GM21390 (cell line): ENCODE data around the gene DDX54.
A peak's percentile ranks its signal among the peaks of the same experiment; 100 is the strongest.

Source experiments
- ATAC-seq: cut with Tn5 transposase; IDR thresholded peaks from one replicate; pipeline ENCODE4 v1.9.1; 2021; ENCODE audit not compliant: unreplicated experiment

The DDX54 gene

DNA sequence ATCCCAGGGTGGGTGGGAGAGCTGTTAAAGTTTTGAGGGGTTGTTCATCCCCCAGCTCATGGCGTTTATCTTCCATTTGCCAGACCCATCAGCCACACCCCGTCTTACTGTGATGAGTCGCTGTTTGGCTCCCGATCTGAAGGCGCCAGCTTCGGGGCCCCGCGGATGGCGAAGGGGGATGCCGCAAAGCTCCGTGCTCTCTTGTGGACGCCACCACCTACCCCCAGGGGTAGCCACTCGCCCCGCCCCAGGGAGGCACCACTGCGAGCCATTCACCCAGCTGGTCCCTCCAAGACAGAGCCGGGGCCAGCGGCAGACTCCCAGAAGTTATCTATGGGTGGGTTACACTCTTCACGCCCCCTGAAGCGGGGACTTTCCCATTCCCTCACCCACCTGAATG is 5.9 kb upstream of the DDX54 start:
- no peak for ATAC-seq

DNA sequence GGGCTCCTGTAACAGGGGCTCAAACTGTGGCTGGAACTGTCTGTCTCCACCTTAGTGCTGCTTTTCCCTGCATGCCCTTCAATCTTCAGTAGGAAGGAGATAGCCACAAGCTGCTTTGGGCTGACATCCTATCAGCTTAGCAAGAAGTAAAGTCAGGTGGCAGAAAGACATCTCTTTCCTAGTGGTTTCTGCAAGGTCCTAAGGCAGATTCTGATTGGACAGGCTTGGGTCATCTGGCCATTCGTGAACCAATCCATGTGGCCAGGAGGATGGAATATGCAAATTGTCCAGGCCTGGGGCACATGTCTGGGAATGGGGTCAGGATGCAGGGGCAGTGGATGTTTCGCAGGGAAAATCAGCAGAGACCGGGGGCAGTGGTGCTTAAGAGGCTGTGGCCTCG is 5.5 kb upstream of the DDX54 start:
- no peak for ATAC-seq

DNA sequence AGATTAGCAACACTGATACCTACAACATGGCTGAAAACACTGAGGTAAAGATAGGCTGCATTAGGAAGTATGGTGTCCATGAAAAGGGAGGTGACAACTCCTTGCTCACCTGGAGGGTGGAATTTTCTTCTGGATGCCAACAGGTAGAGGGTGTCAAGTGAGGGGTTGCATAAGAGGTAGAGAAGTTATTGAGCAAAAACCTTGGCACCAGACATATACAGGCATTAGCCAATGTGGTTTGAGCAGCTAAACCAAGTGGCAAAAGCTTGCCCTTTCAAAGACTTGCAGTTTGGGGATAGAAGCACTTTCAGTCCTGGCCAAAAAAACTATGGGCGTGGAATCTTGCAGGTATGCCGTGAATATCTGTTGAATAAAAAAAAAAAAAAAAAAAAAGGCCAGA is 4.1 kb upstream of the DDX54 start:
- no peak for ATAC-seq

DNA sequence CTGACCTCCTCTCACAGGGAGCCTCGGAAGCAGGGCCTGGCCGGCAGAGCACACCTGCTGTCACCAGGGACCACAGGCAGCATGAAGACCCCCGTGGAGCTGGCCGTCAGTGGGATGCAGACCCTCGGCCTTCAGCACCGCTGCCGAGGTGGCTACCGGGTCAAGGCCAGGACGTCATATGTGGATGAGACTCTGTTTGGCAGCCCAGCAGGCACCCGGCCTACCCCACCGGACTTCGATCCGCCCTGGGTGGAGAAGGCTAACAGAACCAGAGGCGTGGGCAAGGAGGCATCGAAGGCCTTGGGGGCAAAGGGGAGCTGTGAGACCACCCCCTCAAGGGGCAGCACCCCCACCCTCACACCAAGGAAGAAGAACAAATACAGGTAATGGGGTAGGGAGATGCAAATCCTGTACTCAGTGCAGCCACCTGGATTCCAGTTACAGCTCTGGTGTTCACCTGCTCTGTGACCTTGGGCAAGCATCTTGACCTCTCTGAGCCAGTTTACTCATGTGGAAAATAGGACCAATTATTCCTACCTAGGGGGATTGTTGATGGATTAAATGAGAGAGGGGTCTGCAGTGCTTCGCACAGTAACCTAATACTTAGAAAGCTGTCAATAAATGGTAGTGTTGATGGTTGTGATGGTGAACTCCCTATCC is 1.5 kb upstream of the DDX54 start:
- no peak for ATAC-seq

DNA sequence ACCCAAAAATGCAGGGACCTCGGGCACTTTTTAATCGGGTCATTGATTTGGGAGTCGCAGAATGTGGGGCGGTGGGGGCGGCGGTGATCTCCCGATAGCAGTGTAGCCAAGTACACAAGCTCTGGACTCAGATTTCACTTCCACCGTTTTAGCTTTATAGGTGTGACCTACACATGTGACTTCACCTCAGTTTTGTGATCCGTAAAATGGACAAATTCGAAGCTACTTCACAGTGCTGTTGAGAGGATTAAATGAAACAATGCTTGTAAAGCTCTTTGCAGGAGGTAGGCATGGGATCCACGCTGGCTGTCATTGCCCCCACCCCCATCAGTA is 721 bp upstream of the DDX54 start:
- ATAC-seq: no peak

DNA sequence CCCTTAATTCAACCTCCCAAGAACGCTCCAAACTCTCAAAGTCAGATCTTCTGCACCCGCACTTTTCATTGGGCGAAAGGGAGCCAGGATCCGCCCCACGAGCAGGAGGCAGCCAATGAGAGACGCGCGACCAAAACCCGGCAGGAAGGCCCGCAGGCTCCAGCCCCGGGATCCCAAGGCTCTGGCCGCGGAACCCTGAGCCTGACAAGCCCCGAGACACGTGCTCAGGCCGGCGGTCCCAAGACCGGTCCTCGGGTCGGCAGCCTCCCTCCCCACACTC is 438 bp downstream of the DDX54 start:
- peak; percentile 85 for ATAC-seq

DNA sequence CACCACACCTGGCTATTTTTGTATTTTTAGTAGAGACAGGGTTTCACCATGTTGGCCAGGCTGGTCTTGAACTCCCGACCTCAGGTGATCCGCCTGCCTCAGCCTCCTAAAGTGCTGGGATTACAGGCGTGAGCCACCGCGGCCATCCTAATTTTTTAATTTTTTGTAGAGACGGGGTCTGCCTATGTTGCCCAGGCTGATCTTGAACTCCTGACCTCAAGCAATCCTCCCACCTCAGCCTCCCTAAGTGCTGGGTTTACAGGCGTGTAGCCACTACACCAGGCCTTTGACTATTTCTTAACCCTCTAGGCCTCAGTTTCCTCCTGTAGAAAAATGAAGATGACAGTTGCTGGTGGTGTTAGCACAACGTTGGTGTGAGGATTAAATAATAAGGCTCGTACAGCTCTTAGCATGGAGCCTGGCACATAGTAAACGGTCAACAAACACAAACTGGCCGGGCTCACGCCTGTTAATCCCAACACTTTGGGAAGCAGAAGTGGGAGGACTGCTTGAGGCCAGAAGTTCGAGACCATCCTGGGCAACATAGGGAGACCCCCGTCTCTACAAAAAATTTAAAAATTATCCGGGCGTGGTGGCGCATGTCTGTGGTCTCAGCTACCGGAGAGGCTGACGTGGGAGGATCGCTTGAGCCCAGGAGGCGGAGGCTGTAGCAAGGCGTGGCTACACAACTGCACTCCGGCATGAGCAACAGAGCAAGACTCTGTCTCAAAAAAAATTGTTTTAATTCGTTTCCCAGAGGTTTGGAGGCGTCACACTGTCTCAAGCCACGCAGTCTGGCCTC is 979 bp downstream of the DDX54 start:
- ATAC-seq: peak; percentile 55

DNA sequence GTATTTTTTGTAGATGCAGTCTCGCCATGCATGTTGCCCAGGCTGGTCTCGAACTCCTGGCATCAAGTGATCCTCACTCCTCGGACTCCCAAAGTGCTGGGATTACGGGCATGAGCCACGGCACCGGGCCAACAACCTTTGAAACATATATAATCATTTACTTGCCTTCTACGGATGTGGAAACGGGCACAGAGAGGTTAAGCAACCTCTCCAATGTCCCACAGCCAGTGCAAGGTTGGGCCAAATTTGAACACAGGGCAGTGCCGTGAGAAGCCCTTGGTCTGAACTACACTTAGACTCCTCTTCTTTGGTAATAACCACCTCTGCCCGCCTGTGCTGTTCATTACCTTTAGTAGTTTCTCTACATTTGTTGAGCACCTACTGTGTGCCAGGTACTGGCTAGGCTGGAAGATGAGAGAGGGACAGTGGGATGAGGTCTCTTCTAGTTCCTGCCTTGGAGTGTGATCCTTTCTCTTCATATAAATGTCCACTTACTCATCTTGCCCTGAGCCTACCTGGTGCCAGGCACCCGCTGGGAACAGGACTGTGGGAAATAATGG is 2.2 kb downstream of the DDX54 start:
- no peak for ATAC-seq

DNA sequence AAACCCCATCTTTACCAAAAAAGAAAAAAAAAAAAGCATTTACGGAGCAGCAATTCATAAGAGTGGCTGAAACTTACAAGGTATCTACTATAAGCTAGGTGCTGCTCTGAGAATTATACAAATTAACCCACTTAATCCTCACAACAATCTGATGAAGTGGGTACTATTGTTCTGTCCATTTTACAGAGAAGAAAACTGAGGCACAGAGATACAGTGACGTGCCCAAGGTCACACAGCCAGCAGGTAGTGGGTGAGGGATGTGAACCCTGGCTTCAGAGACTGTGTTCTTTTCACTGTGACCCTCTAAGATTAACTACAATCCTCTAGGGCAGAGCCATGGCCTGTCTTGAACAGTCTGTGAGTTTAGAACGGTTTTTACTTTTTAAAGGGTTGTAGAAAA is 3.3 kb downstream of the DDX54 start:
- no peak for ATAC-seq

DNA sequence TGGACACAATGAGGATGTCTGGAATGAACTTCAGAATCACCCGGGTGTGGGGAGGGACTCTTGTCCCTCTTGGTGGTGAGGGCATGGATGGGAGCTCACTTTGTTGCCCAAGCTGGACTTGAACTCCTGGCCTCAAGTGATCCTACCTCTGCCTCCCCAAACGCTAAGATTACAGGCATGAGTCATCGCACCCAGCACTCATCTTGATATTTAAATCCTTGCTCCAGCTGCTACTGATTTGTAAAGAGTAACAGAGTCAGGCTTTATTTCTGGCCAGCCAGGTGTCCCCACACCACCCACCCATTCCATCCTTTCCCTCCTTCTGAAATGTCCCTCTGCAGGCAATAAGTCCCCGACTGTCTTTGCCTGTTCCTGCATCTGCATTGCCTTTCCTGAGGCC is 4.9 kb downstream of the DDX54 start:
- ATAC-seq: no peak

DNA sequence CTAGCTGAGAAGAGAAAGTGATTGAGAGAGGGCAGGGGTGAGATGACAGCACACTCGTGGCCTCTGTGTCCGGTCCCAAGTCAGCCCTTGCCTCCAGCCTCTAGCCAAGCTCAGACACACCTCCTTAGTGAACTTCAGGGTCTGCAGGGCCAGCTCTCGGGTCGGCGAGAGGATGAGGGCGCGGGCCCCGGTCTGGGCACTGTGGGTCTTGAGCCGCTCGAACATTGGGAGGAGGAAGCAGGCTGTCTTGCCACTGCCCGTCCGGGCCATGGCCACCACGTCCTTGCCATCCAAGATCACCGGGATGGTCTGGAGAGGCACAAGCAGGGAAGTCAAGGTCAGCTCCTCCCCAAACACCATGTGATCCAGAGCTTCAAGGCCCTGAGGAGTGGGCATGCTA is 6.3 kb downstream of the DDX54 start:
- no peak for ATAC-seq

DNA sequence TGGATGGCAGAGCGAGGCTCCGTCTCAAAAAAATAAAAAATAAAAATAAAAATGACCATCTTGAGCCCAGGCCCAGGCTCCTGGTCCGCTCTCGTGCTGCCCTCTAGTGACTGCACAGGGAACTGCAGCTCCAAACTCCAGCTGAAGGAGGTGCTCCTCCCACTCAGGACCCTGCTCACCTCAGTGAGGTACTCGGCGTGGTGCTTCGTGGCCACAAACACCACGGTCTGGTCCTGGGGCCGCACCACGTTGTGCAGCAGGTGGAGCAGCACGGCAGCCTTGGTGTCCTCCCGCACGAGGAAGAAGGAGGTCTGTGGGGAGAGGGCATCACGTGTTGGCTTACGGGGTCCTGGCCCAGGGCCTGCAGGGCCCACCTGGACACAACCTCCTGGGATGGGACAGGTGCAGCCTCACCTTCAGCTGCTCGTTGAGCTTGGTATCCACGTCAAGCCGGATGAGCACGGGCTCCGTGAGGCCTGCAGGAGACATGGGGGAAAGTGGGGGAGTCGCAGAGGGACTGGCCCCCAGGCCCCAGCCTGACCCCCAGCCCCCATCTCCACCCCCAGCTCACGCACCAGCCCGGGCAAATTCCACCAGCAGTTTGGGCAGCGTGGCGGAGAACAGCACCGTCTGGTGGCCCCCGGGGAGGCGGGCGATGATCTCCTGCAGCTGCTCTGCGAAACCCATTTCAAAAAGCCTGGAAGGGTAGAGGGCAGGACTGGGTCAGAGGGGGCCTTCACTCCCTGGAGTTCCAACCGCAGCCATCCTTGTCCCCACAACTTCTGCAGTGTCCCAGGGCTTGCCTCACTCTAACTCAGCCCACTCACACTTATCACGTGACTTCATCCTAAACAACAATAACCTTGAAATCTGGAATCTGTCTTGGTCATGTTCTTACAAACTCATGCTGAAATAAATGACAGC is 10.6 kb downstream of the DDX54 start:
- ATAC-seq: no peak

DNA sequence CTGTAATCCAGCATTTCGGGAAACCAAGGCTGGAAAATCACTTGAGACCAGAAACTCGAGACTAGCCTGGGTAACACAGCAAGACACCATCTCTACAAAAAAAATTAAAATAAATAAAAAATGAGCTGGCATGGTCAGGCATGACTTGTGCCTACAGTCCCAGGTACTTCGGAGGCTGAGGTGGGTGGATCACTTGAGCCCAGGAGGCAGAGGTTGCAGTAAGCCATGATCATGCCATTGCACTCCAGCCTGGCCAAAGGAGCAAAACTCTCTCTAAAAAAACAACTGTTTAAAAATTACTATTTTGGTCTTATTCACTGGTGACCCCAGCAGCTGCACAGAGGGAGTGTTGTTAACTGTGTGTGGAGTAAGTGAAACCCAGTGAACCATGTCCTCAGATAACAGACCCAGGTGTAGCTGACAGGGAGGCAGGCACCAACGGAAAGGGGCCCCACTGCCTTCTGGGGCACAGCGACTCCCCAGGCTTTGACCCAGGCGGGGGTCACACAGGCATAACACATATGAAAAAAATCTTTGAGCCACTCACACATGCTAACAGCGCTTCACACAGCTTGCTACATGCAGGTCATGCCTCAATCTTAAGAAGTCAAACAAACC is 12.1 kb downstream of the DDX54 start:
- ATAC-seq: peak; percentile 79

DNA sequence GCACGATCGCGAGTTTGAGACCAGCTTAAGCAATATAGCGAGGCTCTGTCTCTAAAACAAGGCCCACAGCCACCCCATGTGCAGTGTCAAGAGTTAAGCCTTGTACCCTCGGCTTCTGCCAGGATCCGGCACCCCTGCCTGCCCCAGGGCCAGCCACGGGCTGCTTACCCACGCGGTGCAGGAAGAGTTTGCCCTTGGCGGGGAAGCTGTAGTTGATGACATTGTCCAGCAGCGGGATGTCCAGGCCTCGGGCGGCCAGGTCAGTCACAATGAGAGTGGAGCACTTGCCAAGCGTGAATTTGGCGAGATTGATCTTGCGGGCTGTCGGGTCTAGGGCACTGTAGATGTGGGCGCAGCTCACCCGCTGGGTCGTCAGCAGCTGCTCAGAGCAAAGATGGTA is 13.1 kb downstream of the DDX54 start:
- no peak for ATAC-seq

DNA sequence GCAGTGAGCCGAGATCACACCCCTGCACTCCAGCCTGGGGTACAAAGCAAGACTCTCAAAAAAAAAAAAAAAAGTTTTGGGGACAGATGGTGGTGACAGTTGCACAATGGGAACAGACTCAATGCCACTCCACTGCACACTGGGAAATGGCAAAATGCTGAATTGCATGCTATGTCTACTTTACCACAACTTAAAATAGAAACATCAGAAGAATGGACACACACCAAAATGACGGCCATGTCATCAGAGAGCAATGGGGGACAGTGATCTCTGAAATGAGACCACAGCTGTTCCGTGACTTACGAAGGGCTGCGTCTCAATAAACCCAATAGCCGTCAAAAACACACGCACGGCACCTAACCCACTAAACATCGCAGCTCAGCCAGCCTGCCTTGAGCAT is 13.7 kb downstream of the DDX54 start:
- ATAC-seq: no peak

DNA sequence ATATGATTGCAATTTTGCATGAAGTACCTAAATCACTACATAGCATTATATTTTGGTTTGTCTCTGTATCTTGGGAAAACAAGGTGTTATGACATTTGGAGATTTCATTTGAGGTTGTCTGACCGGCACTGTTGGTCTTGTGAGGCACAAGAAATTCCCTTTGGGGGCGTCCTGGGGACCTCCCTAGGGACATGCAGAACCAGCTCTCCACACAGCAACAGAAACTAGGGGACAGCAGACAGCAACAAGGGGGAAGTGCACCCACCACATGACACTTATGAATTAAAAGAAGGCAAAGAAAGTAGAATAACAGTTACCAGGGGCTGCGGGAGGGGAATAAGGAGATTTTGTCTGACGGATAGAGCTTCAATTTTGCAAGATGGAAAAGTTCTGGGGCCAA is 14.4 kb downstream of the DDX54 start:
- no peak for ATAC-seq

DNA sequence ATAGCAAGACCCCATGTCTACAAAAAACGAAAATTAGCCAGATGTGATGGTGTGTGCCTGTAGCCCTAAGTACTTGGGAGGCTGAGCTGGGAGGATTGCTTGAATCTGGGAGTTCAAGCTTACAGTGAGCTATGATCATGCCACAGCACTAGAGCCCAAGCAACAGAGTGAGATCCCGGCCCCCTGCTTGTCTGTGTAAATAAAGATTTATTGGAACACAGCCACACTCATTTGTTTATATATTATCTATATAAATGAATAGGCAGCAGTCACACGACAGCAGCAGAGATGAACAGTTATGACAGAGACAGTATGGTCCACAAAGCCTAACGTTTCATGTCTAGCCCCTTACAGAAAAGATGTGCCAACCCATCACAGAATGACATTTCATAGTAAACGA is 14.8 kb downstream of the DDX54 start:
- ATAC-seq: no peak

DNA sequence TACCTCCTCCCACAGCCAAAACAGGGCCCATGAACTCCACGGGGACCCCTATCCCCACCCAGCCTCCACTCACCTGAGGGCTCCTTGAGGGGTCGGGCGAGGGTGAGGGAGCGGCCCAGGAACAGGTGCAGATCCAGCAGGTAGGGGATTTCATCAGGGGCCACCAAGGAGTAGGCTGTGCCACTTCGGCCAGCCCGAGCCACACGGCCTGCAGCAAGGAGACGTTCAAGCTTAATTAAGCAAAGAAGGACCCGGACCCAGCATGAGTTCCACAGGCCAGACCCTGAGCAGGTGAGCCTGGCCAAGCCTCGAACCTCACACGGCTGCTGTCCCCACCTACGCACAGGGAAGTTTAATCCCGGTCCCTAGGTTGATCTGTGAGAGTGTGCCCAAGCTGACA is 15.6 kb downstream of the DDX54 start:
- ATAC-seq: no peak

DNA sequence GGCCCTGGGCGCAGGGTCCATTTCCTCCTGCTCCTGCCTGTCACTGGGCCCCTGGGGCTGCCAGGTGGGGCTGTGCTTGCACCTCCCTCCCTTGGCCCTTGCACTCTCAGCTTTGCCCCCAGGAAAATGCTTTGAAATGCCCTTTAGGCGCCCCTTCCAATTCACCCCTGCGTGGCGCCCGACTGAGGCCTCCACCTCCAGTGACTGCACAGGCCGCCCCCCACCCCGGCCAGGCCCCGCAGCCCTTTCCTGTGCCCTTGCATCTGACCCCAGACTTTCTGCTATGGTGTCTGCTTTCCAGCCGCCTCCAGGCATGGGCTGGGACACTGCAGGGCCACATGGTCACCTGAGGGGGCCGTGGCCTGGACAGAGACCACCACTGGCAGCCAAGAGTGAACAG is 17.4 kb downstream of the DDX54 start:
- no peak for ATAC-seq

DNA sequence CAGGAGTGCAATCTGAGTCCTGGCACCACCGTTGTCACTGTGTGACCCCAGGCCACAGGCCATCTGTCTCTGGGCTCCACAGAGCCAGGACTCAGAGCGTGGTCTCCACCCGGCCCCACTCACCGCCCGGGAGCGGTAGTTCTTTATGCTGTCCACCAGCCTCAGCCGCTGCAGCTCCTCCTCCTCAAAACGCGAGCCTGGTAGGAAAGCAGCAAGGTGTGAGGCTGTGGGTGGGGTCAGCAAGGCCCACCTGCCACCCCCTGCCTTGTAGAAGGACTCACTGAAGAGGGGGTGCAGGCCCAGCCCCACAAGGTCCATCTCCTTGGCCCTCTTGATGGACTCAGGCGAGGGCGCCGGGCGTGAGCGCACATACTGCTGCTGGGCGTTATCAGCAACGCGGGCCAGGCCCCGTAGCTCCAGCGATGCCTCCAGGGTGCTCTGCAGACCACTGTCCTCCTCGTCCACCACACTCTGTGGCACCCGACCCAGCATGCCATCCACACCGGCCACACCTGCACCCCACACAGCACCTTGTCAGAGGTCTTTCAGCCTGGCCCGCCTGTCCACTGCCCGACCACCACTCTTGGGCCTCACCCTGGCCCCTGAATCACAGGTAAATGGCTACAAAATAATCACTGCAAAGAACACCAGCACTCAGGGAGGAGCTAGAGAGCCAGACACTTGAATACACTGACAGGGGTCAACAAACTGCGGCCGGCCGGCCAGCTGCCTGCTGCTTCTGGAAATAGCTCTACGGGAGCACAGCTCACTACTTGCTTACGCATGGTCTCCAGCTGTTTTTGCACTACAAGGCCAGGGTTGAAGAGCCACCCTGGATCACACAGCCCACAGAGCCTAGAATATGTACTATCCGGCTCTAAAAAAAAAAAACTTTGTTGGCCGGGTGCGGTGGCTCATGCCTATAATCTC is 19.5 kb downstream of the DDX54 start:
- ATAC-seq: no peak
